ENCODE measurements around the gene DOCK4. TPM values are rescaled to one million over a fixed set of nuclear protein-coding genes. Genes with fewer than 3 reads are reported as not detected.

The DOCK4 gene
- total RNA-seq, 6 experiments from 2014 or later: 9.4 to 29.9 (median 22.8) TPM

DNA sequence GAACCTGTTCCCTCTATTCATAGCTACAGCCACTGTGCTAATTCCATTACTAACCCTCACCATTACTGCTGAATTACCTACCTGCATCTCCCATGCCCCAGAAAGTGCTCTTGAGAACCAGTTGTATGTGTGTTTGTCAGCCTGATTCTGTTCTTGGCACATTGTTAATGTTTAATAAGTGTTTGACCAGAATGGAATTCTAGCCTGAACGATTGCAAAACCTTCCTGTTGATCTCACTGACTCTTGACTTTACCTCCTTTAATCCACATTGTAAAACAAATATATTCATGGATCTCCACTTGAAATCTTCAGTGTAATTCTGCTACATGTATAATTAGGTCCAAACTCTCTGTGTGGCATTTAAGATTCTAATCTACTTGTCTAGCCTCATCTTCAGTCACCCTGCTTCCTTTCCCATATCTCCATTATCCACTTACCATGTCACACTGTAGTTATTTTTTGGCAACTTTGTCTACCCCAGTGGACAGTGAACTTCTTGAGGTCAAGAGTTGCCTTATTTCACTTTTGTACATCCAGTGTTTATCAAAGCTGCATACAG is 5.2 kb upstream of the DOCK4 start:
- DNase-seq: no peak
- peak; percentile 51 to 72 (median 56) for ATAC-seq
- H3K27ac ChIP-seq: peak overlapping the region; percentile 9 to 69 (median 42)
- no peaks in the 10 kb centered on the region for H3K9me3 ChIP-seq
- peaks cover 0 to 51% (median 7%) of the 10 kb centered on the region in 4 donors for H3K4me1 ChIP-seq
- WGBS (ENCODE audit: insufficient coverage, low coverage, low lambda C conversion rate, missing lambda C conversion rate): 12% methylated on average over 1 of the region's 1 CpG
- no peak for TF ChIP-seq POLR2A (IDR thresholded peaks at IDR 0.05)
- TF ChIP-seq, protein P1, sequence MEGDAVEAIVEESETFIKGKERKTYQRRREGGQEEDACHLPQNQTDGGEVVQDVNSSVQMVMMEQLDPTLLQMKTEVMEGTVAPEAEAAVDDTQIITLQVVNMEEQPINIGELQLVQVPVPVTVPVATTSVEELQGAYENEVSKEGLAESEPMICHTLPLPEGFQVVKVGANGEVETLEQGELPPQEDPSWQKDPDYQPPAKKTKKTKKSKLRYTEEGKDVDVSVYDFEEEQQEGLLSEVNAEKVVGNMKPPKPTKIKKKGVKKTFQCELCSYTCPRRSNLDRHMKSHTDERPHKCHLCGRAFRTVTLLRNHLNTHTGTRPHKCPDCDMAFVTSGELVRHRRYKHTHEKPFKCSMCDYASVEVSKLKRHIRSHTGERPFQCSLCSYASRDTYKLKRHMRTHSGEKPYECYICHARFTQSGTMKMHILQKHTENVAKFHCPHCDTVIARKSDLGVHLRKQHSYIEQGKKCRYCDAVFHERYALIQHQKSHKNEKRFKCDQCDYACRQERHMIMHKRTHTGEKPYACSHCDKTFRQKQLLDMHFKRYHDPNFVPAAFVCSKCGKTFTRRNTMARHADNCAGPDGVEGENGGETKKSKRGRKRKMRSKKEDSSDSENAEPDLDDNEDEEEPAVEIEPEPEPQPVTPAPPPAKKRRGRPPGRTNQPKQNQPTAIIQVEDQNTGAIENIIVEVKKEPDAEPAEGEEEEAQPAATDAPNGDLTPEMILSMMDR (IDR thresholded peaks at IDR 0.05): no peak
- H3K4me3 ChIP-seq: no peak overlapping the region
- H3K36me3 ChIP-seq: no peaks in the 10 kb centered on the region
- no peaks in the 10 kb centered on the region for H3K27me3 ChIP-seq
- intact Hi-C loops (cut with DNase I): no loop called here

- ATAC-seq (no peak), DNase-seq (no peak)
- no peaks in the 10 kb centered on the region for H3K9me3 ChIP-seq
- no peaks in the 10 kb centered on the region for H3K36me3 ChIP-seq
- TF ChIP-seq, protein P1 (IDR thresholded peaks at IDR 0.05): peak in 1 of 4 donors; percentile 6
- no peak for TF ChIP-seq POLR2A (IDR thresholded peaks at IDR 0.05)
- 48% methylated on average over 4 of the region's 6 CpGs for WGBS (ENCODE audit: insufficient coverage, low coverage, low lambda C conversion rate, missing lambda C conversion rate)
- intact Hi-C loops (cut with DNase I): no loop called here
- peak overlapping the region in 2 of 3 donors; percentile 89 to 91 for H3K4me3 ChIP-seq
- H3K4me1 ChIP-seq: peaks cover 0 to 63% (median 10%) of the 10 kb centered on the region in 4 donors
- H3K27ac ChIP-seq: peak overlapping the region in 2 of 3 donors; percentile 80 to 86
- H3K27me3 ChIP-seq: no peaks in the 10 kb centered on the region
These were observed 1.6 kb upstream of the DOCK4 start for GRCh38 chr7:112207765-112208164.

DNA sequence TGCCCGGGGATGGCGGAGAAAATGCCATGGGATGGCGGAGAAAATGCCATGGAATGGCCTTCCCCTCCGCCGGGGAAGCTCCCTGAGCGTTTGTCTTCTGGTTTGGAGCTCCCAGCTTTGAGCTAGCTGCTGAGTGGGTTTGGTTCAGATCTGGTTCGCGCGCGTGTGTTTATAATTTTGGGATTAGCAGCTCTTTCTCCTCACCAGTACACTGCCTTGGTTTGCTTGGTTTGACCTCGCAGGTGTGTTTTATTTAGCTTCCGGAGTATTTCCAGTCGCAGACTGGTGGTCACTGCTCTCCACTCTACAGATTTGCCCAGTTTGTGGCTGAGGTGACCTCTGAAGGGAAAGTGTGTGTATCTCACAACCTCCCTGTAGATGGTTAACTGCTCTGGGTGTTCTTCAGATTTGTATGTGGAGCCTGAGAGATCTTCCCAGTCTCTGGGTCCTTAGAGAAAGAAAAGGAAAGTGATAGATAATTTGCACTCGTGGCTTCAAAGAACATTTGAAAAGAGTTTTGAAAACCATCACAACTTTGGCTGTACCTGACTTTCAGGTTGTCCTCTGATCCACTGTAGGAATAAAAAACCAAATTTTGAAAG is 893 bp upstream of the DOCK4 start:
- Histone ChIP-seq H3K27me3 (no peaks in the 10 kb centered on the region), H3K36me3 (no peaks in the 10 kb centered on the region), H3K4me3 (peak overlapping the region; percentile 89 to 91 (median 90)), H3K4me1 (peaks cover 0 to 62% (median 11%) of the 10 kb centered on the region in 4 donors), H3K27ac (peak overlapping the region; percentile 74 to 86 (median 80)), H3K9me3 (no peaks in the 10 kb centered on the region)
- TF ChIP-seq, protein P1 (IDR thresholded peaks at IDR 0.05): no peak
- TF ChIP-seq POLR2A (IDR thresholded peaks at IDR 0.05): no peak
- DNase-seq (no peak), ATAC-seq (peak in 1 of 4 donors; percentile 1)
- 0% methylated on average over 11 of the region's 14 CpGs for WGBS (ENCODE audit: insufficient coverage, low coverage, low lambda C conversion rate, missing lambda C conversion rate)
- intact Hi-C loops (cut with DNase I): no loop called here

GRCh38 chr7:112205343-112206237 is 609 bp downstream of the DOCK4 start:
- TF ChIP-seq POLR2A (IDR thresholded peaks at IDR 0.05): no peak
- TF ChIP-seq, protein P1 (IDR thresholded peaks at IDR 0.05): no peak
- DNase-seq (peak; percentile 71 to 81 (median 75)), ATAC-seq (peak; percentile 31 to 56 (median 46))
- Histone ChIP-seq H3K4me1 (peaks cover 0 to 50% (median 8%) of the 10 kb centered on the region in 4 donors), H3K9me3 (no peaks in the 10 kb centered on the region), H3K27ac (peak overlapping the region; percentile 80 to 94 (median 86)), H3K36me3 (no peaks in the 10 kb centered on the region), H3K27me3 (no peaks in the 10 kb centered on the region), H3K4me3 (peak overlapping the region; percentile 89 to 91 (median 90))
- intact Hi-C loops (cut with DNase I): no loop called here
- 0% methylated on average over 30 of the region's 69 CpGs for WGBS (ENCODE audit: insufficient coverage, low coverage, low lambda C conversion rate, missing lambda C conversion rate)
